PFSK-1 (cell line): ENCODE measurements around the gene SUPT3H.

Experiments
- FOXP2 ChIP-seq: optimal IDR thresholded peaks from 2 replicates; pipeline ENCODE3; 2011; ENCODE audit warnings: borderline replicate concordance, control low read depth, inconsistent platforms; ENCODE audit not compliant: insufficient read depth; ENCODE audit errors: extremely low read length, extremely low read depth
- POLR2AphosphoS5 ChIP-seq: IDR thresholded peaks from 2 replicates; pipeline ENCODE4 v1.6.1; 2012; ENCODE audit warnings: low read depth, mild to moderate bottlenecking, control low read depth, low read length, moderate library complexity
- REST ChIP-seq, 2 experiments: IDR thresholded peaks; 2 replicates each; pipeline versions ENCODE4 v1.6.1 to v1.8.0; 2011 to 2012; ENCODE audit warnings: low read depth in 2 of 2, low read length in 2 of 2, control low read depth in 1 of 2, inconsistent platforms in 1 of 2, mild to moderate bottlenecking in 1 of 2, moderate library complexity in 1 of 2; ENCODE audit not compliant: insufficient read depth in 1 of 2
- SIN3A ChIP-seq: IDR thresholded peaks from 2 replicates; pipeline ENCODE4 v1.6.1; 2012; ENCODE audit warnings: mild to moderate bottlenecking, low read length, moderate library complexity, borderline replicate concordance; ENCODE audit not compliant: insufficient read depth
- TAF1 ChIP-seq: IDR thresholded peaks from 2 replicates; pipeline ENCODE4 v1.6.1; 2012; ENCODE audit warnings: low read length, control low read depth, borderline replicate concordance; ENCODE audit not compliant: insufficient read depth

SUPT3H gene

GRCh38 chr6:45171380-45171779, 206.4 kb downstream of the SUPT3H start:
- TF ChIP-seq POLR2AphosphoS5 (no peak), SIN3A (no peak), REST (IDR thresholded peaks at IDR 0.05; ENCODE audit: insufficient read depth in 1 of 2, low read depth in 2 of 2, low read length in 2 of 2) (no peak), TAF1 (no peak), FOXP2 (no peak)

- TF ChIP-seq FOXP2 (no peak), REST (IDR thresholded peaks at IDR 0.05; ENCODE audit: insufficient read depth in 1 of 2, low read depth in 2 of 2, low read length in 2 of 2) (no peak), SIN3A (no peak), TAF1 (no peak), POLR2AphosphoS5 (no peak)
Measured at GRCh38 chr6:45170309-45170708, 207.4 kb downstream of the SUPT3H start.

DNA sequence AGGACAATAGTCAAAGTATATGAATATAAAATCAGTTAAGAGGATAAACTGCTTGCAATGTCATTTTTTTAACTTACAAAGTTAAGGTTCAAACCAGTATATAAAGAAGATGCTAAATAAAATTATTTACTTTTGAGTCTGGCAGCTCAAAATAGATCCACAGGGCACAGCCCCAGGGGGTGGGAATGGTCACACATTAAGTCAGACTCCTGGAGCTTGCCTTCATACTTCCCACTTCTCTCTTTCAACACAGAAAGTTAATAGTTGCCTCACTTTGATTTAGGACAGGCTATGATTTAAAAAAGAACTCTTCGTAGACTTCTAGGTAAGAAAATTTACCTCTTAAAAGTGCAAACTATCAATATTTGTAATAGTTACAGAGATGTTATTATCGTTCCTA, 207.9 kb downstream of the SUPT3H start:
- TF ChIP-seq POLR2AphosphoS5 (no peak), SIN3A (no peak), REST (IDR thresholded peaks at IDR 0.05; ENCODE audit: insufficient read depth in 1 of 2, low read depth in 2 of 2, low read length in 2 of 2) (no peak), TAF1 (no peak), FOXP2 (no peak)

GRCh38 chr6:45163952-45164766, 213.6 kb downstream of the SUPT3H start:
- no peak for TF ChIP-seq REST (IDR thresholded peaks at IDR 0.05; ENCODE audit: insufficient read depth in 1 of 2, low read depth in 2 of 2, low read length in 2 of 2)

DNA sequence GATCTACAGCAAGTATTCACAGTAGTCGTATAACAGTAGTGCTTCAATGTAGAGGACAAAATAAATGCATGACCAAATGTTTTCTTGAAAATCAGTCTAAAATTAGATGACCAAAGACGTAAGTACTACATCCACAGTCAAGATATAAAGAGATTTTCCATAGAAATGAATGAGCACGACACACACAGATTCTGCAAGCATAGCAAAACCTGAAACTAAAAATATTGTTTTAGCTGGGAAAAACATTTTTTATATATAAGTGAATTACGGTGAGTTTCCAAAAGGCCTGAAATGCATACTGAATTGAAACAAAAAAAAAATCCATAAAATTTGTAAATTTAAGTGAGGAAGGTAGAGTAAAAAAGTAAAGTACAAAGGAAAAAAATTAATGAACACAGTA, 217.4 kb downstream of the SUPT3H start:
- TF ChIP-seq FOXP2 (no peak), REST (IDR thresholded peaks at IDR 0.05; ENCODE audit: insufficient read depth in 1 of 2, low read depth in 2 of 2, low read length in 2 of 2) (no peak), POLR2AphosphoS5 (no peak), TAF1 (no peak), SIN3A (no peak)
